Measurements from ENCODE around the gene CFAP68. TPM values are rescaled to one million over a fixed set of nuclear protein-coding genes. Genes with fewer than 3 reads are reported as not detected.
"Not testable (repeated sequence)": the region's sequence is repeated elsewhere in the genome, so short reads cannot be mapped to it uniquely, and the experiment has no call there.

CFAP68 gene
- total and polyA plus RNA-seq, 10 donors: 9.4 to 37.1 (median 13.6) TPM

DNA sequence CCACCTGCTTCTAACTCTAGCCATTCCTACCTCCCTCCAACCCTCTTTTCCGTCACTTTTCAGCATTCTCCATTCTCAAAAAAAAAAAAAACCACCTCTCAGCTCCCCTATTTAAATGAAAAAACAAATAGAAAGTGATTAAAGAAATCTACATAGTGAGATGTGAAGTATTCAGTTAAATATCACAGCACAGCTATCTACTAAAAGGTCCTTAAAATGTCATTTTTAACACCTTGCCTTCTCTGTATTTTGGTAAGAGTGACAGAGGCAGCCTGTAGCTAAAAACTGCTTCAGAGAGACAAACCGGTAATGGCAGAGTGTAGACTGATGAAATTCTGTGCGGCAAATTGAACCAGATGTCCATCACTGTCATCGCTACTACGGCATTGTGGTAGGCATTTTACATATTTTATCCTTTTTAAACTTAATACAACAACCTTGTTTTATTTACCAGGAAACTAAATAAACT, 7.6 kb upstream of the CFAP68 start:
- WGBS, 5 donors: 61 to 68% (median 64%) methylated on average over 5 of the region's 5 CpGs
- TF ChIP-seq POLR2A (IDR thresholded peaks at IDR 0.05) (no peak), POLR2AphosphoS5 (IDR thresholded peaks at IDR 0.05) (no peak)
- TF ChIP-seq, protein P1, sequence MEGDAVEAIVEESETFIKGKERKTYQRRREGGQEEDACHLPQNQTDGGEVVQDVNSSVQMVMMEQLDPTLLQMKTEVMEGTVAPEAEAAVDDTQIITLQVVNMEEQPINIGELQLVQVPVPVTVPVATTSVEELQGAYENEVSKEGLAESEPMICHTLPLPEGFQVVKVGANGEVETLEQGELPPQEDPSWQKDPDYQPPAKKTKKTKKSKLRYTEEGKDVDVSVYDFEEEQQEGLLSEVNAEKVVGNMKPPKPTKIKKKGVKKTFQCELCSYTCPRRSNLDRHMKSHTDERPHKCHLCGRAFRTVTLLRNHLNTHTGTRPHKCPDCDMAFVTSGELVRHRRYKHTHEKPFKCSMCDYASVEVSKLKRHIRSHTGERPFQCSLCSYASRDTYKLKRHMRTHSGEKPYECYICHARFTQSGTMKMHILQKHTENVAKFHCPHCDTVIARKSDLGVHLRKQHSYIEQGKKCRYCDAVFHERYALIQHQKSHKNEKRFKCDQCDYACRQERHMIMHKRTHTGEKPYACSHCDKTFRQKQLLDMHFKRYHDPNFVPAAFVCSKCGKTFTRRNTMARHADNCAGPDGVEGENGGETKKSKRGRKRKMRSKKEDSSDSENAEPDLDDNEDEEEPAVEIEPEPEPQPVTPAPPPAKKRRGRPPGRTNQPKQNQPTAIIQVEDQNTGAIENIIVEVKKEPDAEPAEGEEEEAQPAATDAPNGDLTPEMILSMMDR (IDR thresholded peaks at IDR 0.05 in 8 of 11, conservative IDR thresholded peaks at IDR 0.05 in 3 of 11): no peak
- peaks cover 0 to 45% (median 23%) of the 10 kb centered on the region in 6 donors for H3K36me3 ChIP-seq
- intact Hi-C loops (cut with DNase I; ENCODE audit: low total_unique reads): no loop called here
- H3K27me3 ChIP-seq (replicated peaks in 1 of 7): no peaks in the 10 kb centered on the region
- H3K4me3 ChIP-seq: peak overlapping the region; percentile 81 to 98 (median 92)
- no peaks in the 10 kb centered on the region for H3K9me3 ChIP-seq
- peak overlapping the region; percentile 91 to 96 (median 93) for H3K27ac ChIP-seq
- peaks cover 9 to 38% (median 20%) of the 10 kb centered on the region in 6 donors for H3K4me1 ChIP-seq
- no peak for DNase-seq

DNA sequence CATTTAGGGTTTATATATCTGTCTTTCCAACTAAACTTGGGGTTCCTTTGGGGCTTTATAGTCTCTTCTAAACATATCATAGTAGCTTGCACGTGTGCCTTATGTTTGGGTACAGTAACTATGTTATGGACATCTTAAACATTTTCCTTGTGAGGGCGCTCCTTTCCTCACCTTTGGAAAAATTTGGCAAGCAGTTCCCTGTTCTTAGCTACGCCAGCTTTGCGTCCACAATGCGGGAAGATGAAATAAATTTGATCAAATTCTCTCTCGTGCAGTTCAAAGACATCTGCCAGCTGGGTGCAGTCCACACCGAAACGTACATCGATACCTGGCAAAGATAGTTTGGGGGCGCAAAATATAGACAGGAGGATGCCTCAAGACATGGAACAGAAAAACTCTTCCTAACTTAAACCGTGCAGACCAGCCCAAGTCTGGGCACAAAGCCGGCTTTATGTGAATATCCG, 924 bp upstream of the CFAP68 start:
- TF ChIP-seq POLR2AphosphoS5 (IDR thresholded peaks at IDR 0.05) (no peak), POLR2A (IDR thresholded peaks at IDR 0.05) (no peak)
- TF ChIP-seq, protein P1 (IDR thresholded peaks at IDR 0.05 in 8 of 11, conservative IDR thresholded peaks at IDR 0.05 in 3 of 11): no peak
- Histone ChIP-seq H3K4me3 (peak overlapping the region; percentile 32 to 82 (median 68)), H3K36me3 (peaks cover 0 to 28% (median 8%) of the 10 kb centered on the region in 6 donors), H3K27me3 (replicated peaks in 1 of 7) (no peaks in the 10 kb centered on the region), H3K9me3 (no peaks in the 10 kb centered on the region), H3K27ac (peak overlapping the region; percentile 93 to 97 (median 96)), H3K4me1 (peaks cover 8 to 30% (median 17%) of the 10 kb centered on the region in 6 donors)
- intact Hi-C loops (cut with DNase I; ENCODE audit: low total_unique reads): loop anchor here (2.0 kb wide), 1 partner anchor 48 kb away; no protein-coding TSS in a partner anchor
- WGBS, 5 donors: 0 to 2% (median 0%) methylated on average over 13 of the region's 13 CpGs
- no peak for DNase-seq

DNA sequence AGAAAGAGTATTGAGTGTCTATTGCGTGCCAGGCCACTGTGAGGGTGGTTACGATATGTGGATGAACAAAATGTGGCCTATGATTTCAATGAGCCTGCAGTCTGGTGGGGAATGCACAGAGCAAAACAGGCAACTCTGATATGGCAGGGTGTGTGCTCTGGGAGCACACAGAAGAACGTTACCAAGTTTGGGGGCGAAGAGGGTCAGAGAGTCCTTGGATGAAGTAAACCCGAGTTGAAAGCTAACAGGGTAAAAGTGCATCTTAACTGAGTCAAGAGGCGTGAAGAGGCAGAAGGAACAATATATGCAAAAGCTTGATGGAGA, 258 bp downstream of the CFAP68 start:
- no peak for TF ChIP-seq POLR2A (IDR thresholded peaks at IDR 0.05)
- TF ChIP-seq, protein P1 (IDR thresholded peaks at IDR 0.05 in 8 of 11, conservative IDR thresholded peaks at IDR 0.05 in 3 of 11): no peak
- no peak for TF ChIP-seq POLR2AphosphoS5 (IDR thresholded peaks at IDR 0.05)
- intact Hi-C loops (cut with DNase I; ENCODE audit: low total_unique reads): loop anchor here (2.0 kb wide), 1 partner anchor 47 kb away; no protein-coding TSS in a partner anchor
- peaks cover 8 to 30% (median 17%) of the 10 kb centered on the region in 6 donors for H3K4me1 ChIP-seq
- no peaks in the 10 kb centered on the region for H3K27me3 ChIP-seq (replicated peaks in 1 of 7)
- H3K36me3 ChIP-seq: peaks cover 0 to 33% (median 8%) of the 10 kb centered on the region in 6 donors
- DNase-seq: no peak
- H3K4me3 ChIP-seq: peak overlapping the region; percentile 32 to 82 (median 68)
- WGBS, 5 donors: 50 to 54% (median 54%) methylated on average over 6 of the region's 6 CpGs
- H3K27ac ChIP-seq: peak overlapping the region; percentile 93 to 97 (median 96)
- no peaks in the 10 kb centered on the region for H3K9me3 ChIP-seq

DNA sequence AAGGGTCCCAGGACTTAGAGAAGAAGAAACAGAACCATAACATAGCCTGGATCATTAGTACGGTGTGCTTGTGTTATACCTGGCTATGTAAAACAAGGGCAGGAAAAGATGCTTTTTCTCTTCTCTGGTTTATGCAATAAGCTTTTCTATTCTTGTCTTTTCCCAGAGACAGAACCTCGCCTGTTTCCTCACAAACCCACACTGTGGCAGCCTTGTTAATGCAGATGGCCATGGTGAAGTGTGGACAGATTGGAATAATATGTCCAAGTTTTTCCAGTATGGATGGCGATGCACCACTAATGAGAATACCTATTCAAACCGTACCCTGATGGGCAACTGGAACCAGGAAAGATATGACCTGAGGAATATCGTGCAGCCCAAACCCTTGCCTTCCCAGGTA, 2.9 kb downstream of the CFAP68 start:
- peaks cover 8 to 28% (median 17%) of the 10 kb centered on the region in 6 donors for H3K4me1 ChIP-seq
- WGBS, 5 donors: 86 to 95% (median 90%) methylated on average over 5 of the region's 5 CpGs
- DNase-seq: no peak

DNA sequence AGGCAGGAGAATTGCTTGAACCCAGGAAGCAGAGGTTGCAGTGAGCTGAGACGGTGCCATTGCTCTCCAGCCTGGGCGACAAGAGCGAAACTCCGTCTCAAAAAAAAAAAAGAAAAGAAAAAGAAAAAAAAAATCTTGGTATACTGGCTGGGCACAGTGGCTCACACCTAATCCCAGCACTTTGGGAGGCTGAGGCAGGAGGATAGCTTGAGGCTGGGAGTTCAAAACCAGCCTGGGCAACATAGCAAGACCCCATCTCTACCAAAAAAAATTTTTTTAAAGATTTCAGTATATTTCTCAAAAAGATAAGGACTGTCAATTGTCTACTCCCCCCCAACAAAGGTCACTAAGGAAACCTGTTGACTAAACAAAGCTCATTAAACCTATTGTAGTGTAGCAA, 5.7 kb downstream of the CFAP68 start:
- H3K4me1 ChIP-seq; DNase-seq; intact Hi-C loops (cut with DNase I; ENCODE audit: low total_unique reads); H3K9me3 ChIP-seq; H3K27me3 ChIP-seq (replicated peaks in 1 of 7); H3K27ac ChIP-seq; H3K4me3 ChIP-seq: not testable (repeated sequence)
- peaks cover 0 to 11% (median 0%) of the 10 kb centered on the region in 6 donors for H3K36me3 ChIP-seq
- 69 to 98% (median 92%) methylated on average over 4 of the region's 4 CpGs for WGBS, 5 donors

More for the DNA sequence above, 2.9 kb downstream of the CFAP68 start:
- intact Hi-C loops (cut with DNase I; ENCODE audit: low total_unique reads): no loop called here
- Histone ChIP-seq H3K27ac (no peak overlapping the region), H3K36me3 (peaks cover 0 to 11% (median 0%) of the 10 kb centered on the region in 6 donors), H3K4me3 (no peak overlapping the region), H3K9me3 (no peaks in the 10 kb centered on the region), H3K27me3 (replicated peaks in 1 of 7) (no peaks in the 10 kb centered on the region)
- TF ChIP-seq POLR2AphosphoS5 (IDR thresholded peaks at IDR 0.05) (no peak), POLR2A (IDR thresholded peaks at IDR 0.05) (no peak)
- TF ChIP-seq, protein P1 (IDR thresholded peaks at IDR 0.05 in 8 of 11, conservative IDR thresholded peaks at IDR 0.05 in 3 of 11): no peak

Measured in spleen (tissue), 11 donors.